Hematopoietic multipotent progenitor cell treated with erythropoietin and hydrocortisone succinate and interleukin-3 and kit ligand, for 4 days (in vitro differentiated cells): Measurements from ENCODE around the gene SEZ6.
A peak's percentile ranks its signal among the peaks of the same experiment; 100 is the strongest.

Experiments
- DNase-seq: peaks from one replicate; pipeline ENCODE4 v3.0.0-alpha.2; 2015

SEZ6 gene

GRCh38 chr17:29005936-29006511 is at the start of gene SEZ6:
TSS of gene SEZ6 (minus strand) at chr17:29006033. CDS start at chr17:29005869, 164 bp downstream.
- peak; percentile 87 for DNase-seq

GRCh38 chr17:29054835-29055234 is 49.0 kb upstream of the SEZ6 start:
- DNase-seq, result no peak

GRCh38 chr17:29051731-29052130 is 45.9 kb upstream of the SEZ6 start:
- no peak for DNase-seq

- no peak for DNase-seq
Measured at GRCh38 chr17:29051194-29051593, 45.4 kb upstream of the SEZ6 start.

- DNase-seq, result no peak
Measured at GRCh38 chr17:29050176-29050575, 44.3 kb upstream of the SEZ6 start.

- no peak for DNase-seq
Measured at GRCh38 chr17:29049541-29050145, 43.8 kb upstream of the SEZ6 start.

GRCh38 chr17:29048440-29049368 is 42.9 kb upstream of the SEZ6 start:
- DNase-seq, result no peak

- DNase-seq, result no peak
Measured at GRCh38 chr17:29046473-29046839, 40.6 kb upstream of the SEZ6 start.

GRCh38 chr17:29045734-29046472 is 40.1 kb upstream of the SEZ6 start:
- no peak for DNase-seq

GRCh38 chr17:29045026-29045425 is 39.2 kb upstream of the SEZ6 start:
- no peak for DNase-seq

- DNase-seq, result no peak
Measured at GRCh38 chr17:29043539-29044145, 37.8 kb upstream of the SEZ6 start.

- DNase-seq, result peak; percentile 61
Measured at GRCh38 chr17:29042679-29043538, 37.1 kb upstream of the SEZ6 start, which contains the start of gene PIPOX. TSS of gene PIPOX (plus strand) at chr17:29043141. CDS start at chr17:29043226, 85 bp downstream.

- DNase-seq, result no peak
Measured at GRCh38 chr17:29042026-29042678, 36.3 kb upstream of the SEZ6 start.

- DNase-seq, result no peak
Measured at GRCh38 chr17:29041571-29041970, 35.7 kb upstream of the SEZ6 start.

- no peak for DNase-seq
Measured at GRCh38 chr17:29041091-29041490, 35.3 kb upstream of the SEZ6 start.

- DNase-seq, result no peak
Measured at GRCh38 chr17:29039764-29040598, 34.1 kb upstream of the SEZ6 start.

- no peak for DNase-seq
Measured at GRCh38 chr17:29038085-29038795, 32.4 kb upstream of the SEZ6 start.

- no peak for DNase-seq
Measured at GRCh38 chr17:29037739-29038084, 31.9 kb upstream of the SEZ6 start.

GRCh38 chr17:29036584-29036983 is 30.8 kb upstream of the SEZ6 start:
- no peak for DNase-seq

GRCh38 chr17:29034510-29034909 is 28.7 kb upstream of the SEZ6 start:
- no peak for DNase-seq
